ENCODE data around the gene SIVA1.

SIVA1 gene

GRCh38 chr14:104735830-104736642, 16.9 kb upstream of the SIVA1 start:
- Histone ChIP-seq H3K4me3 (peak overlapping the region; percentile 41), H3K27ac (peak overlapping the region; percentile 80 to 94)
- no peak for TF ChIP-seq CTCF (IDR thresholded peaks at IDR 0.05)
- DNase-seq (ENCODE audit: low spot score) = peak; percentile 98

DNA sequence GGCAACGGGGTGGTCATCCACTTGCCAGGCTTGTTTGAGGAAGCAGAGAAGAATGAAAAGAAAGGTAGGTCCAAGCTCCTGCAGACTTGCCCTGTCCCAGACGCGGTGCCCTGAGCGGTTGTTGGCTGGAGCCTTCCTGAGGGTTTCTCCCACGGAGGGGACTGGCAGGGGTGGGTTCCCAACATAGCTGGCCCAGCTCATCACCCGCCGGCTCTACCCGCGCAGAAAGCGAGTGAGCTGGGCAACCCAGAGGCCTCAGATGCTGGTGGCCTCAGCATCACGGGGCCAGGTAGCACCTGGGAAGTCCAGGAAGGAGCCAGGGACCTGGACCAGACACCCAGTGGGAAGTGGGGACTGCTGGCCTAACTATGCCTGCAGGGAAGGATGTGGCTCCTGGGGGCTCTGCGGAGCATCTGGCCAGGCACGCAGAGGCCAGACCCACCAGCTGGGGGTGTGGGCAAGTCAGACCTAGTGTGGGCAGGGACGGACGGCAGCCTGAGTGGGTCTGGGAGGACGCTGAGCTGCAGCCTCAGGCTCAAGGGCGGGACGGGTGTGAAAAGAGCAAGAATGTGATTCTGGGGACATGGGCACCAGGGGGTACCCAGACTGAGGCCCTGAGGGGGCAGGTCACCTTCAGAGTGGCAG, 14.4 kb upstream of the SIVA1 start:
- Histone ChIP-seq H3K4me3 (no peak overlapping the region), H3K27ac (peak overlapping the region in 1 of 2 donors; percentile 13)
- no peak for TF ChIP-seq CTCF (IDR thresholded peaks at IDR 0.05)
- DNase-seq (ENCODE audit: low spot score) = no peak

GRCh38 chr14:104739026-104739425, 13.9 kb upstream of the SIVA1 start:
- no peak overlapping the region for H3K4me3 ChIP-seq
- no peak overlapping the region for H3K27ac ChIP-seq
- no peak for DNase-seq (ENCODE audit: low spot score)
- no peak for TF ChIP-seq CTCF (IDR thresholded peaks at IDR 0.05)

GRCh38 chr14:104739546-104740516, 13.1 kb upstream of the SIVA1 start:
- no peak for TF ChIP-seq CTCF (IDR thresholded peaks at IDR 0.05)
- DNase-seq (ENCODE audit: low spot score) = no peak
- no peak overlapping the region for H3K4me3 ChIP-seq
- H3K27ac ChIP-seq = no peak overlapping the region

GRCh38 chr14:104741108-104741802, 11.7 kb upstream of the SIVA1 start:
- no peak for TF ChIP-seq CTCF (IDR thresholded peaks at IDR 0.05)
- H3K4me3 ChIP-seq = no peak overlapping the region
- H3K27ac ChIP-seq = no peak overlapping the region
- DNase-seq (ENCODE audit: low spot score) = no peak

GRCh38 chr14:104741803-104742251, 11.1 kb upstream of the SIVA1 start:
- no peak for TF ChIP-seq CTCF (IDR thresholded peaks at IDR 0.05)
- H3K27ac ChIP-seq = no peak overlapping the region
- no peak overlapping the region for H3K4me3 ChIP-seq
- no peak for DNase-seq (ENCODE audit: low spot score)
